HUES6 (cell line): Measurements from ENCODE around the gene C2CD5.

Source experiments
- H3K27ac ChIP-seq: 2 replicates; pipeline ENCODE4 v1.7.0; 2013; ENCODE audit warnings: low read depth, mild to moderate bottlenecking, low read length, inconsistent platforms
- H3K27me3 ChIP-seq: 2 replicates; pipeline ENCODE4 v1.6.1; 2013; ENCODE audit warnings: low read length; ENCODE audit not compliant: control insufficient read depth, insufficient read depth
- H3K36me3 ChIP-seq: 2 replicates; pipeline ENCODE4 v1.6.1; 2013; ENCODE audit warnings: low read length; ENCODE audit not compliant: control insufficient read depth, insufficient read depth
- H3K4me1 ChIP-seq: 2 replicates; pipeline ENCODE4 v1.6.1; 2013; ENCODE audit warnings: low read length; ENCODE audit not compliant: control insufficient read depth, insufficient read depth
- H3K4me3 ChIP-seq: 2 replicates; pipeline ENCODE4 v1.5.1; 2013; ENCODE audit warnings: low read depth, low read length
- H3K9ac ChIP-seq: one replicate; pipeline ENCODE4 v1.6.1; 2013; ENCODE audit warnings: mild to moderate bottlenecking, low read length
- H3K9me3 ChIP-seq: 2 replicates; pipeline ENCODE4 v1.6.1; 2013; ENCODE audit warnings: low read depth, low read length; ENCODE audit not compliant: control insufficient read depth, insufficient read depth

C2CD5 gene

DNA sequence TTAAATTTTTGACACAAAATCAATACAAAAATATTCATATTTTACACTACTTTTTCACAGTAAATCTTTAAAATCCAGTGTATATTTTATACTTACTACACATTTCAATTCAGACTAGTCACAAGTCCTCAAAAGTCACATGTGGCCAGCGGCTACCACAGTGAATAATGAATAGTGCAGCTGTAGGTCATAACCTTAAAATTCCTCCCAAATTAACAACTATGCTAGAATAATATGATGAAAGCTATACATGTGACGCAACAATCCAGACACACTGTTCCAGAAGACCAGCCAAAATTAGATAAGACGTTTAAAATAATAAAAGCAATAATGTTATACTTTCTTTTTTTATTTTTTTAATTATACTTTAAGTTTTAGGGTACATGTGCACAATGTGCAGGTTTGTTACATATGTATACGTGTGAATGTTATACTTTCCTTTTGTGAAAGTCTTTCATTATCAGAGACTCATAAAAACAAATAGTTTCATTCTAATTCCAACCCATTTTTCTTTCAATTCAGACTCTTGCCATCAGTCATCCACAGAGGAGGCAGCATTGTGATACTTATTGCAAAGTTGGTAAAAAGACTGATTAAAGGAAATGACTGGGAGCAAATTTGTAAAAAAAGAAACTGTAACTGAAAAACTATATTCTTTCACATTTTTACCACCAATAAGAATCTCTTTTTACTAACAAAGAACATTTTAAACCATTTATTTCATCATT is 67.0 kb downstream of the C2CD5 start:
- no peak overlapping the region for H3K4me3 ChIP-seq
- no peaks in the 10 kb centered on the region for H3K27me3 ChIP-seq
- H3K4me1 ChIP-seq, result no peaks in the 10 kb centered on the region
- H3K9ac ChIP-seq, result no peak overlapping the region
- H3K9me3 ChIP-seq, result no peaks in the 10 kb centered on the region
- no peak overlapping the region for H3K27ac ChIP-seq
- peaks cover 14% of the 10 kb centered on the region for H3K36me3 ChIP-seq

DNA sequence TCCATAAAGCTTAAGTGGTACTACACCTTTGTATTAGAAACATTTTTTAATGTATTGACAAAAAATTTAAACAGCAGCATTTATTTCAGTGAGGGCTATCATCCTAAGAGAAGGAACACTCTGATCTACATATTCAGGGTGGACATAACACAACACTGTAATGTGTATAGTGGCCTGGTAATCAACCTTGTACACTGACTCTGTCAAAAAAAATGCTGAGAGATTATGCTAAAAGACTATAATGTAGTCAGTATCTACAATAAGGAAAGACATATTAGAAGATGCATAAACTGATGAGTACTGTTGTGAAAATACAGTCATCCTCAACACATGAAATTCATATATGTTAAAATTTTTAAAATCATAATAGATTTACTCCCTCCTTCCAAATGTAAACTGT is 68.2 kb downstream of the C2CD5 start:
- H3K36me3 ChIP-seq, result peaks cover 14% of the 10 kb centered on the region
- no peak overlapping the region for H3K4me3 ChIP-seq
- H3K9me3 ChIP-seq, result no peaks in the 10 kb centered on the region
- H3K9ac ChIP-seq, result no peak overlapping the region
- H3K27me3 ChIP-seq, result no peaks in the 10 kb centered on the region
- no peak overlapping the region for H3K27ac ChIP-seq
- H3K4me1 ChIP-seq, result no peaks in the 10 kb centered on the region

DNA sequence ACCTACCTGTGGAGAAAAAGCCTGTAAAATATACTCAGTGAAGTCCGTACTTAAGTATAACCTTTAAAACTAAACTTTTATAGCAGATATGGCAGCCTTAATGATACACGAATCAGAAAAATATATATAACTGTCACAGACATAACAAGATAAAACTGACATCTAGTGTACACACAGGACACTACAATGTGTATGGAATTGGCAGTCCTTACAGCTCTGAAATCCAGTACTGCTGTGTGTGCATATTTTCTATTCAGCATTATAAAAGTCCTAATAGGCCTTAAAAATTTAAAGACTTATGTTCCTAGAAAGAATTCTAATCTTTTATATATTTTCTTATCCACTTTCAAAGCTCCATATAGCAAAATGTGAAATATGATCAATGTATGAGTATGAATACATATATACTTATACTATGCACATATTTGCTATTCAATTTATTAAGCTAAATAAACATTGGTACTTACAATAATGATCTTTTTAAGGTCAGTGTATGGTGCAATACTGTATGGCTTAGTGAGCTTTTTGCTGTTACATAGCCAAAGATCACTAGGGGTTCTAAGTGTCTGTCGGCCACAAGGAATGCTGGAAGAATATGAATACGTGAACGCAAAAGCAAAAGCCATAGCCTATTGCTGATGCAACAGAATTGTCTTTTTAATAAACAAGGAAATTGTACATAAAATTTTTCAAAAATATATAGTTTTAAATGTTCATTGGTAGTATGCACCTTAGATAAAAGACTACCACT is 69.2 kb downstream of the C2CD5 start:
- no peak overlapping the region for H3K9ac ChIP-seq
- H3K4me3 ChIP-seq, result no peak overlapping the region
- H3K9me3 ChIP-seq, result no peaks in the 10 kb centered on the region
- H3K36me3 ChIP-seq, result peaks cover 24% of the 10 kb centered on the region
- H3K27ac ChIP-seq, result no peak overlapping the region
- H3K27me3 ChIP-seq, result no peaks in the 10 kb centered on the region
- no peaks in the 10 kb centered on the region for H3K4me1 ChIP-seq

DNA sequence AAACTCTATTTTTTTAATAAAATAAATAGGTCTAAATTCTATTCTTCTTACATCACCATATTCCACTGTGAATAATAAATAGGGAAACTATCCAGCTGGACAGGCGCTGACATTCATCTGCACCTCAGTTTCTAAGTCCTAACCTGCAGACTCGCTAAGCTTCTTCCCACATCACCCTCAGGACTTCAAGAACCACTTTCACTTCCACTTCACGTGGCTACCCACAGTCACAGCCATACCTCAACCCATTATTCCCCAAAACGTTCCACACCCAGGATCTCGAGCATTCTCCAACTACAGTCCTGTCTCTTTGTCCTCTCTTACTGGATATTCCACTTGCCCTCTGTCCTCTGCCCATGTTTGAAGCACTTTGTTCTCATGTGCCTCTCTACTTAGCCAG is 71.1 kb downstream of the C2CD5 start:
- Histone ChIP-seq H3K4me3 (no peak overlapping the region), H3K4me1 (no peaks in the 10 kb centered on the region), H3K36me3 (peaks cover 40% of the 10 kb centered on the region), H3K27me3 (no peaks in the 10 kb centered on the region), H3K27ac (no peak overlapping the region), H3K9me3 (no peaks in the 10 kb centered on the region), H3K9ac (no peak overlapping the region)

GRCh38 chr12:22467190-22467589 is 77.2 kb downstream of the C2CD5 start:
- H3K27ac ChIP-seq, result no peak overlapping the region
- H3K27me3 ChIP-seq, result no peaks in the 10 kb centered on the region
- H3K9ac ChIP-seq, result no peak overlapping the region
- H3K9me3 ChIP-seq, result no peaks in the 10 kb centered on the region
- no peak overlapping the region for H3K4me3 ChIP-seq
- no peaks in the 10 kb centered on the region for H3K4me1 ChIP-seq
- peaks cover 34% of the 10 kb centered on the region for H3K36me3 ChIP-seq

DNA sequence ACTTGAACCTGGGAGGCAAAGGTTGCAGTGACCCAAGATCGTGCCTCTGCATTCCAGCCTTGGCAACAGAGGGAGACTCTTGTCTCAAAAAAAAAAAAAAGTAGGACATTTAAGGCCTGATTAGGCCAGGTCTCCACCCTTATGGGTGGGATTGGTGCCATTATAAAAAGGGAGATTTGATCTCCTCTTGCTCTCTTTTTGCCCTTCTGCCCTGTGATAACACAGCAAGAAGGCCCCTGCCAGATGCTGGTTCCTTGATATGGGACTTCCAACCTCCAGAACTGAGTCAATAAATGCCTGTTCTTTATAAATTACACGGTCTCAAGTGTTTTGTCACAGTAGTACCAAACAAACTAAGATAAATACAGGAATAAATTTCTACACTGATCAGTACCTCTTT is 81.0 kb downstream of the C2CD5 start:
- H3K9me3 ChIP-seq, result no peaks in the 10 kb centered on the region
- H3K4me3 ChIP-seq, result no peak overlapping the region
- no peaks in the 10 kb centered on the region for H3K4me1 ChIP-seq
- no peak overlapping the region for H3K9ac ChIP-seq
- H3K27me3 ChIP-seq, result no peaks in the 10 kb centered on the region
- peaks cover 3% of the 10 kb centered on the region for H3K36me3 ChIP-seq
- H3K27ac ChIP-seq, result no peak overlapping the region

GRCh38 chr12:22461786-22462185 is 82.6 kb downstream of the C2CD5 start:
- Histone ChIP-seq H3K4me3 (no peak overlapping the region), H3K9me3 (no peaks in the 10 kb centered on the region), H3K9ac (no peak overlapping the region), H3K27ac (no peak overlapping the region), H3K4me1 (no peaks in the 10 kb centered on the region), H3K27me3 (no peaks in the 10 kb centered on the region), H3K36me3 (no peaks in the 10 kb centered on the region; the same call in 1 of the 2 replicates)

DNA sequence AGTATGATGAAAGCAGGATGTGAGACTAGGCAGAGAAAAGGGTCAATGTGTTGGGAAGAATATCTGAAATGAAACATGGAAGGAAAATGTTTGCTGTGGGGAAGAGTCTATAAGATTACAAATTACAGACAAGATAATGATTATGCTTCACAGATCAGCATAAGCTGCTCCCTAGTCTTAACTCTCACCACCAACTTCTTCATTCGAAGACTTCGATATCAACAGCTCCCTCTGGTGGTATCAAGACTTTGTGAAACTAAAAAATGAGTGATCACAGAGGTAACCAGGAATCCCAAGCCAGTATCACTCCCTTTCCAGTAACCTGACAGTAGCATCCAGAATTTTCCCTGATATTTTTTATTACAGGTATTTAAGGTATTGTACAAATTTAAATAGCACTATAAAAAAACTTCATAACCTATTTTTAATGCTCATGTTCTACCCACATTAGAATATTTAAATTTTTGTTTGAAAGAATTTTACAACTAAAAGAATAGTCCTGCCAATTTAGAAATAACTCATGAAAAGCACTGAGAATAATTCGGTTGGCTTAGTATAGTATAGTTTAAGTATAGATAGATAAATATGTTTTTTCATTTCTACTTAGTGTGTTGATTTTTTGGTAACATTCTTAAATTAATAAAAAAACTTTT is 84.4 kb downstream of the C2CD5 start:
- Histone ChIP-seq H3K9me3 (no peaks in the 10 kb centered on the region), H3K27ac (no peak overlapping the region), H3K9ac (no peak overlapping the region), H3K27me3 (no peaks in the 10 kb centered on the region), H3K36me3 (no peaks in the 10 kb centered on the region; the same call in 1 of the 2 replicates), H3K4me3 (no peak overlapping the region), H3K4me1 (no peaks in the 10 kb centered on the region)

GRCh38 chr12:22458298-22458937 is 85.9 kb downstream of the C2CD5 start:
- Histone ChIP-seq H3K9me3 (no peaks in the 10 kb centered on the region), H3K27me3 (no peaks in the 10 kb centered on the region), H3K27ac (no peak overlapping the region), H3K4me3 (no peak overlapping the region), H3K4me1 (no peaks in the 10 kb centered on the region), H3K36me3 (no peaks in the 10 kb centered on the region; the same call in 1 of the 2 replicates), H3K9ac (no peak overlapping the region)

DNA sequence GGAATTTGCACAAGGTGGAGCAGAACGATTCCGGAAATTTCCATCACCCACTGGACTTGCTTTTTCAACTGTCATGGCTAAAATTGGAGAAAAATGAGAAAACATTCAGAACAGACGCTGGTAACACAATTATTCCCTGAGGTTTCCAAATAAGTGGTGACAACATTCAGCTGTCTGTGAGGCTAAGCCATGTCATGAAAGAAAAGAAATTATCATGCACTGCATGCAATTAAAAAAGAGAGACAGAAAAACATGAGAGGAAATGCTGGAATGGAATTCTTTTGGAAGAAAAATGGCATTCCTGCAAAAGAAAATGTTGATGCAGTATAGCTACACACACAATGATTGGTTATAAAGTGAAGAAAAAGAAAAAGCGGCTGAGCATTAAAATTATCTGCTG is 87.3 kb downstream of the C2CD5 start:
- H3K36me3 ChIP-seq, result no peaks in the 10 kb centered on the region; the same call in 1 of the 2 replicates
- no peaks in the 10 kb centered on the region for H3K9me3 ChIP-seq
- H3K27ac ChIP-seq, result no peak overlapping the region
- no peaks in the 10 kb centered on the region for H3K4me1 ChIP-seq
- no peak overlapping the region for H3K9ac ChIP-seq
- H3K27me3 ChIP-seq, result no peaks in the 10 kb centered on the region
- no peak overlapping the region for H3K4me3 ChIP-seq

- no peaks in the 10 kb centered on the region for H3K27me3 ChIP-seq
- H3K4me1 ChIP-seq, result no peaks in the 10 kb centered on the region
- no peaks in the 10 kb centered on the region for H3K9me3 ChIP-seq
- H3K27ac ChIP-seq, result no peak overlapping the region
- H3K4me3 ChIP-seq, result no peak overlapping the region
- no peak overlapping the region for H3K9ac ChIP-seq
- H3K36me3 ChIP-seq, result no peaks in the 10 kb centered on the region; the same call in 1 of the 2 replicates
These were observed 90.8 kb downstream of the C2CD5 start for GRCh38 chr12:22453511-22453910.
